Measurements from ENCODE around the gene RNASEH2C. TPM values are rescaled to one million over a fixed set of nuclear protein-coding genes. Genes with fewer than 3 reads are reported as not detected.
"Not testable (repeated sequence)": the region's sequence is repeated elsewhere in the genome, so short reads cannot be mapped to it uniquely, and the experiment has no call there.

Gene RNASEH2C
- polyA plus RNA-seq, 6 donors from 2014 or later = 59.3 to 126 (median 99.1) TPM

- no peaks in the 10 kb centered on the region for H3K27me3 Mint-ChIP-seq
- ATAC-seq (ENCODE audit: low read depth in 2 of 2) = no peak
- peaks cover 34 to 48% (median 35%) of the 10 kb centered on the region in 3 donors for H3K4me1 Mint-ChIP-seq
- H3K4me3 Mint-ChIP-seq = peak overlapping the region; percentile 58 to 95 (median 84)
- no peak for DNase-seq
- H3K27ac Mint-ChIP-seq = peak overlapping the region; percentile 72 to 100 (median 92)
- H3K36me3 Mint-ChIP-seq = peaks cover 8 to 24% of the 10 kb centered on the region in 2 donors
- no peaks in the 10 kb centered on the region for H3K9me3 Mint-ChIP-seq
Measured at GRCh38 chr11:65713212-65713969, 7.2 kb downstream of the RNASEH2C start.

- no peaks in the 10 kb centered on the region for H3K27me3 Mint-ChIP-seq
- H3K4me3 Mint-ChIP-seq = peak overlapping the region; percentile 91 to 99 (median 96)
- DNase-seq (no peak), ATAC-seq (ENCODE audit: low read depth in 2 of 2) (no peak)
- H3K9me3 Mint-ChIP-seq = no peaks in the 10 kb centered on the region
- H3K4me1 Mint-ChIP-seq = peaks cover 29 to 40% (median 29%) of the 10 kb centered on the region in 3 donors
- peak overlapping the region; percentile 99 to 100 (median 100) for H3K27ac Mint-ChIP-seq
- H3K36me3 Mint-ChIP-seq = peaks cover 8 to 23% of the 10 kb centered on the region in 2 donors
Measured at GRCh38 chr11:65712633-65713076, 7.9 kb downstream of the RNASEH2C start.

GRCh38 chr11:65711785-65712632 lies 8.6 kb downstream of the RNASEH2C start, which contains the start of gene KAT5:
Gene KAT5 (plus strand): TSS chr11:65712252. CDS start chr11:65712268, 16 bp downstream.
- H3K36me3 Mint-ChIP-seq = peaks cover 4 to 17% of the 10 kb centered on the region in 2 donors
- no peaks in the 10 kb centered on the region for H3K9me3 Mint-ChIP-seq
- ATAC-seq (ENCODE audit: low read depth in 2 of 2) (peak; percentile 85 to 86), DNase-seq (peak; percentile 99)
- peaks cover 24 to 41% (median 27%) of the 10 kb centered on the region in 3 donors for H3K4me1 Mint-ChIP-seq
- H3K4me3 Mint-ChIP-seq = peak within 1 kb of the TSS; percentile 91 to 99 (median 96)
- H3K27me3 Mint-ChIP-seq = no peaks in the 10 kb centered on the region
- peak within 1 kb of the TSS; percentile 99 to 100 (median 100) for H3K27ac Mint-ChIP-seq

GRCh38 chr11:65710421-65710820 lies 10.2 kb downstream of the RNASEH2C start:
- Mint-ChIP-seq H3K27ac (peak overlapping the region in 1 of 6 donors; percentile 99), H3K27me3 (no peaks in the 10 kb centered on the region), H3K4me1 (peaks cover 24 to 49% (median 33%) of the 10 kb centered on the region in 3 donors), H3K9me3 (no peaks in the 10 kb centered on the region), H3K4me3 (peak overlapping the region in 4 of 8 donors; percentile 15 to 53 (median 26)), H3K36me3 (peaks cover 4 to 9% of the 10 kb centered on the region in 2 donors)
- no peak for ATAC-seq (ENCODE audit: low read depth in 2 of 2)
- DNase-seq = no peak

DNA sequence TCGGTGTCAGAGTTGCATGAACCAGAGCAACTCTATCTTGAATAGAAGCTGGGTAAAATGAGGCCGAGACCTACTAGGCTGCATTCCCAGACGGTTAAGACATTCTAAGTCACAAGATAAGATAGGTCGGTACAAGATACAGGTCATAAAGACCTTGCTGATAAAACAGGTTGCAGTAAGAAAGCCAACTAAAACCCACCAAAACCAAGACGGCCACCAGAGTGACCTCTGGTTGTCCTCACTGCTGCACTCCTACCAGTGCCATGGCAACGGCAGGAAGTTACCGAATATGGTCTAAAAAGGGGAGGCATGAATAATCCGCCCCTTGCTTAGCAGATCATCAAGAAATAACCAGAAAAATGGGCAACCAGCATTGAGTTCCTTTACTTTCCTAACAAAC lies 10.9 kb downstream of the RNASEH2C start:
- no peak overlapping the region for H3K4me3 Mint-ChIP-seq
- peak overlapping the region in 1 of 6 donors; percentile 30 for H3K27ac Mint-ChIP-seq
- H3K36me3 Mint-ChIP-seq = peaks cover 0 to 2% of the 10 kb centered on the region in 2 donors
- H3K27me3 Mint-ChIP-seq = no peaks in the 10 kb centered on the region
- no peak for DNase-seq
- no peaks in the 10 kb centered on the region for H3K9me3 Mint-ChIP-seq
- no peak for ATAC-seq (ENCODE audit: low read depth in 2 of 2)
- H3K4me1 Mint-ChIP-seq = peaks cover 19 to 42% (median 26%) of the 10 kb centered on the region in 3 donors

DNA sequence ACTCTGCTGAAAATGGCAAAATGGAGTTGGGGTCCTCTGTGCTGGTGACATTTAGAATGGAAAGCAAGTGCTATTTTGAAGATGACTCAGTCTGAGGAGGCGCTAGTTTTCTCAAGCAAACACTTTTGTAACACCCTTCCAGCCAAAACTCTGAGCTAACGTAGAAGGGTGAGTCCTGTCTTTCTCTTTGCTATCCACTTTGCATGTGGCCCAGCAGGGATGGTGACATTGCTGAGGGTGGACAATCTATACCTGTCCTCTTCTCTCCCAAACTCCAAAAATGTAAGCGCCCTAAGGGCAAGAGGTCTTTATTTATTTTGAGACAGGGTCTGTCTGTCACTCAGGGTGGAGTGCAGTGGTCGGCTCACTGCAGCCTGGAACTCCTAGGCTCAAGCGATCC lies 12.1 kb downstream of the RNASEH2C start:
- ATAC-seq (ENCODE audit: low read depth in 2 of 2) (no peak), DNase-seq (no peak)
- H3K27ac Mint-ChIP-seq = peak overlapping the region in 1 of 6 donors; percentile 3
- H3K4me3 Mint-ChIP-seq = no peak overlapping the region
- no peaks in the 10 kb centered on the region for H3K27me3 Mint-ChIP-seq
- peaks cover 15 to 35% (median 23%) of the 10 kb centered on the region in 3 donors for H3K4me1 Mint-ChIP-seq
- H3K36me3 Mint-ChIP-seq = no peaks in the 10 kb centered on the region
- H3K9me3 Mint-ChIP-seq = no peaks in the 10 kb centered on the region

DNA sequence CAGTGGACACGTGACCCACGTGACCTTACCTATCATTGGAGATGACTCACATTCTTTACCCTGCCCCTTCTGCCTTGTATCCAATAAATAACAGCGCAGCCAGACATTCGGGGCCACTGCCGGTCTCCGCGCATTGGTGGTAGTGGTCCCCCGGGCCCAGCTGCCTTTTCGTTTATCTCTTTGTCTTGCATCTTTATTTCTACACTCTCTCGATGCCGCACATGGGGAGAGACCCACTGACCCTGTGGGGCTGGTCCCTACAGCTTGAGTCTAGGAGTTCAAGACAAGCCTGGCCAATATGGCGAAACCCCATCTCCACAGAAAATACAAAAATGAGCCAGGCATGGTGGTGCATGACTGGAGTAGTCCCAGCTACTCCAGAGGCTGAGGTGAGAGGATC lies 13.6 kb downstream of the RNASEH2C start:
- not testable (repeated sequence) for ATAC-seq (ENCODE audit: low read depth in 2 of 2); DNase-seq; H3K9me3 Mint-ChIP-seq; H3K36me3 Mint-ChIP-seq; H3K27me3 Mint-ChIP-seq
- Mint-ChIP-seq H3K4me3 (peak overlapping the region; percentile 29 to 88 (median 76)), H3K27ac (peak overlapping the region; percentile 58 to 98 (median 86)), H3K4me1 (peaks cover 9 to 25% (median 15%) of the 10 kb centered on the region in 3 donors)

DNA sequence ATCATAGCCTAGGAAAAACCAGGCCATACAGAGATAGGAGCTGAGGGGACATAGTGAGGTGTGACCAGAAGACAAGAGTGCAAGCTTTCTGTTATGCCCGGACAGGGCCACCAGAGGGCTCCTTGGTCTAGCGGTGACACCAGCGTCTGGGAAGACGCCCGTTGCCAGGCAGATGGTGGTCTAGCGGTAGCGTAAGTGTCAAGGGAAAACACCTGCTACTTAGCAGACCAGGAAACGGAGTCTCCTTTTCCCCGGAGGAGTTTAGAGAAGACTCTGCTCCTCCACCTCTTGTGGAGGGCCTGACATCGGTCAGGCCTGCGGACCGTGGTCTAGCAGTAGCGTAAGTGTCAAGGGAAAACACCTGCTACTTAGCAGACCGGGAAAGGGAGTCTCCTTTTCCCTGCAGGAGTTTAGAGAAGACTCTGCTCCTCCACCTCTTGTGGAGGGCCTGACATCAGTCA lies 14.3 kb downstream of the RNASEH2C start:
- DNase-seq (peak; percentile 80), ATAC-seq (ENCODE audit: low read depth in 2 of 2) (peak; percentile 56 to 57)
- peak overlapping the region in 5 of 6 donors; percentile 63 to 98 (median 87) for H3K27ac Mint-ChIP-seq
- H3K4me1 Mint-ChIP-seq = peaks cover 3 to 19% (median 11%) of the 10 kb centered on the region in 3 donors
- not testable (repeated sequence) for H3K9me3 Mint-ChIP-seq, H3K36me3 Mint-ChIP-seq, H3K27me3 Mint-ChIP-seq
- peak overlapping the region; percentile 66 to 88 (median 78) for H3K4me3 Mint-ChIP-seq

DNA sequence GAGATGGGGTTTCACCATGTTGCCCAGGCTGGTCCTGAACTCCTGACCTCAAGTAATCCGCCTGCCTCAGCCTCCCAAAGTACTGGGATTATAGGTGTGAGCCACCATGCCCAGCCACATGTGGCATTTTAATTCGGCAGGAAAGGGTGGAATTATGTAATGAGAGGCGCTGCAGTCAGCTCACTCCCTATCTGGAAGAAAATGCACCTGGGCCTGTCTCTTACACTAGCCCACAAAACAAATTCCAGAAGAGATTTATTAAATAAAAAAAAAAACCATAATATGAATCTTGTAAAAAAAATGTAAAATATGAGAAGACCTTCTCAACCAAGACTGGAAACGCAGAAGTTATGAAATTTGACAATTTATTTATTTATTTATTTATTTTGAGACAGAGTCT lies 16.8 kb downstream of the RNASEH2C start:
- no peaks in the 10 kb centered on the region for H3K27me3 Mint-ChIP-seq
- ATAC-seq (ENCODE audit: low read depth in 2 of 2) = no peak

GRCh38 chr11:65701686-65702085 lies 18.9 kb downstream of the RNASEH2C start:
- Mint-ChIP-seq H3K36me3 (no peaks in the 10 kb centered on the region), H3K4me3 (no peak overlapping the region), H3K4me1 (peaks cover 12 to 19% (median 13%) of the 10 kb centered on the region in 3 donors), H3K9me3 (no peaks in the 10 kb centered on the region), H3K27ac (no peak overlapping the region), H3K27me3 (peaks cover 0 to 7% (median 0%) of the 10 kb centered on the region in 3 donors)
- DNase-seq = no peak
- ATAC-seq (ENCODE audit: low read depth in 2 of 2) = no peak

More for the DNA sequence above, 16.8 kb downstream of the RNASEH2C start:
- no peaks in the 10 kb centered on the region for H3K36me3 Mint-ChIP-seq
- H3K4me3 Mint-ChIP-seq = no peak overlapping the region
- peak overlapping the region in 1 of 6 donors; percentile 37 for H3K27ac Mint-ChIP-seq
- peaks cover 13 to 27% (median 19%) of the 10 kb centered on the region in 3 donors for H3K4me1 Mint-ChIP-seq
- no peak for DNase-seq
- no peaks in the 10 kb centered on the region for H3K9me3 Mint-ChIP-seq

DNA sequence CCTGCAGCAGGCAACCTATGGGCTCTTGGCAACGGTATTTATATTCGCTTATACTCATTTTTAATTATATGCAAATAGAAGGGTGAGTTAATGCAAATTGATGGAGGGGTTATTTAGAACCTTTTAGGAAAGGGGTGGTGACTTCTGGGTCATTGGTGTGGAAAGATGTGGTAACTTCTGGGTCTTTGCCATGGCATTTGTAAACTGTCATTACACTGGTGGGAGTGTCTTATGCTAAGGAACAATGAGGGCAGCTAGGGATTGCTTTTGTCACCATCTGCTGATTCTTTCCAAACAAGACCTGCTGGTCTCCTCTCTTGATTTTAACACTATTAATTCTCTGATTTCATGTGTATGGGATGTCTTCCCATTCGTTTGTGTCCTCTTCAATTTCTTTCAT lies 20.2 kb downstream of the RNASEH2C start:
- H3K9me3 Mint-ChIP-seq = no peaks in the 10 kb centered on the region
- peak; percentile 80 to 97 for ATAC-seq (ENCODE audit: low read depth in 2 of 2)
- no peak for DNase-seq
- peaks cover 8 to 10% (median 8%) of the 10 kb centered on the region in 3 donors for H3K4me1 Mint-ChIP-seq
- peak overlapping the region in 1 of 8 donors; percentile 21 for H3K4me3 Mint-ChIP-seq
- no peaks in the 10 kb centered on the region for H3K36me3 Mint-ChIP-seq
- H3K27ac Mint-ChIP-seq = no peak overlapping the region
- peaks cover 0 to 7% (median 0%) of the 10 kb centered on the region in 3 donors for H3K27me3 Mint-ChIP-seq

DNA sequence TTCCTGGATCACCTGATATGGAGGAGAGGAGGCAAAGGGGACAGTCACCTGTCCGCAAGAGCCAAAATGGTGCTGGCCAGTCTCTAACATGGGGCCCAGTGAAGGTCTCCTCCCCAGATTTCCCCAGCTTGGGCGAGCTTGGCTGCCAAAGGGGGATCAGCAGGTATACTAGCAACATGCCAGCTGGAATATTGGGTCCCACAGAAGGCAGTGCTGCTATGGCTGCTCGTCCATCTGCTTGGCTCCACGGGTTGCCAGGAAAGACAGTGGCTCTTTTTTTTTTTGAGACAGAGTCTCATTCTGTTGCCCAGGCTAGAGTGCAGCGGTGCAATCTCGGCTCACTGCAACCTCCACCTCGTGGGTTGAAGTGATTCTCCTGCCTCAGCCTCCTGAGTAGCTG lies 21.3 kb downstream of the RNASEH2C start:
- ATAC-seq (ENCODE audit: low read depth in 2 of 2) (no peak), DNase-seq (no peak)
- Mint-ChIP-seq H3K27me3 (peaks cover 0 to 7% (median 0%) of the 10 kb centered on the region in 3 donors), H3K9me3 (no peaks in the 10 kb centered on the region), H3K27ac (peak overlapping the region in 1 of 6 donors; percentile 70), H3K4me1 (peaks cover 8 to 10% (median 8%) of the 10 kb centered on the region in 3 donors), H3K36me3 (no peaks in the 10 kb centered on the region), H3K4me3 (no peak overlapping the region)

- Mint-ChIP-seq H3K9me3 (no peaks in the 10 kb centered on the region), H3K36me3 (no peaks in the 10 kb centered on the region), H3K4me1 (peaks cover 8 to 10% (median 8%) of the 10 kb centered on the region in 3 donors), H3K27ac (peak overlapping the region in 1 of 6 donors; percentile 28), H3K27me3 (peaks cover 0 to 7% (median 0%) of the 10 kb centered on the region in 3 donors), H3K4me3 (peak overlapping the region in 1 of 8 donors; percentile 53)
- no peak for DNase-seq
- no peak for ATAC-seq (ENCODE audit: low read depth in 2 of 2)
Measured at GRCh38 chr11:65698205-65698604, 22.4 kb downstream of the RNASEH2C start.

Data from naive B cell (primary cell).